ENCODE results near the gene HIVEP1.

Gene HIVEP1

DNA sequence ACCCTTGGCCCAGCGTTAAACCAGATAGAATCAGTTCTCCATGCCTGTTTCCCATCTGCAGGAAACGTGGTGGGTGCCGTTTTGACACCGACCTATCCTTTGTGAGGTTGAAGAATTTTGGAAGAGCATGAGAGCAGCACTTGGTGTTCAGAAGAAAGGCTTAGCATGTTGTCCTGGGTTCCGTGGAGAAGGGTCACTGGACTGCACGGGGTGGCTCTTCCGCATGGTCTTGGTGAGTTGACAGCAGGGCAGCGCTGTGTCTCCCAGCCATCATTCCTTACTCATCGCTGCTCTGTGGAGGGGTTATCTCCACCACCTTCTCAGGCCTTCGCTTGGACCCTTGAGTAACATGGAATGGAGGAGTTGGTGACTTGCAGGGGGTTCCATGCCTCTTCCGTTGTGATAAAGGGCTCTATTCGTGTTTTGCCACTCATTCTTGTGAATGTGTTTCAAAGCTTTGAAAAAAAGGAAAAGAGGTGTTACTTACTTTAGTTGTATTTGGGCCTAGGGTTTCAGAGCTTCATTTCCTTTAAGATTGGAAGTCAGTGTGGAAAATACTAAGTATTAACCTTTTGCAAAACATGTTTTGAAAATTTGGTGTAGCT, 8.2 kb downstream of the HIVEP1 start:
- no peak for DNase-seq

DNA sequence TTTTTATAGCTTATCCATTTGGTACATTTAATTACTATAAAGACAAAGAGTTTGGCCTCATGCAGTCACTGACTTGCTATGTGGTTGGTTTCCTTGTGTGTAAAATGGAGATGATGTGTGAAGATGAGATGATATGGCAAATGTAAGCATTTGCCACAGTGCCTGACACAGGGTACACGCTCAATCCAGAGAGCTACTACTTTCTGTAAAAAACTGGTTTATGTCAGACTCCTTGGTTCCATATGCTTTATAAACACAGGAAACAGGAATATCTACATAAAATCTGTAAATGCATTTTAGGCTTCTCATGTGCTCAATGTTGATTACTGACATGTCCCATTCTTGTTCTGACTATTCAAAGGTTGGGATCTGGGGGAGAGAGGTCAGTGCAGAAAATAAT, 10.4 kb downstream of the HIVEP1 start:
- no peak for DNase-seq

DNA sequence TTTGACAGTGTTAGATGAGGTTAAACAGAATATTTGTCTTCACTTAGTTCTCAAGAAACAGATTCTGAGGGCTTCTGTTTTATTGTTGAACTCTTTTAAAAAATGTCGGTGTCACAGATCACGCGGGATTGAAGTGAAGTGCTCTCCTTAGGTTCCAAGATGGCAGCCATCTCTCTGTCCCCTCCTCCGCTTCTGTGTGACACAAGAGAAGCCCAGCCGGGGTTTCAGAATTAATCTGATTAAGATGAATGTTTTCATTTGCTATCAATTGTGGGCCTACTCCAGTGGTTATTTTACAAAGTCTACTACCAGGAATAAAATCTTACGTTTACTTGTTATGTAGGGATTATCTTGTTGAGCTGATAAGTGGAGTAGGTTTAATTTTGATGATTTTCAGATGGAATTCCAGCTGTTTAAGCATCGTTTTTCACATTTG, 10.9 kb downstream of the HIVEP1 start:
- no peak for DNase-seq

DNA sequence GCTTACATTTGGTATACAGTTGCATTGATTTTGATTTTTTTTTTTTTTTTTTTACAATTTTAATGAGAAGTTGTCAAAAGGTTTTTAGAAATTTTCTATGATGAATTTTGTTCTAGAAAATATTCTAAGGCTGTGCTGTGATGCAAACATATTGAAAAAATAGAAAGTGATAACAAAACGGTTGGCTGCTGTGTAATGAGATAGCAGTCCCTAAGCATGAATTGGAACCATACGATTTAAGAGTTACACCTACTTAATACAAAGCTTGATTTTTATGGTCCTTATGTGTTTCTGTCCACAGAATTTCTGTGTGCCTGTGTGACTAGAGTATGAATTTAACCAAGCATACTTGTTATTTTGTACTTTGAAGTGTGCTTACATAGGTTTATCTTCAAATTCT, 12.1 kb downstream of the HIVEP1 start:
- DNase-seq, result no peak

DNA sequence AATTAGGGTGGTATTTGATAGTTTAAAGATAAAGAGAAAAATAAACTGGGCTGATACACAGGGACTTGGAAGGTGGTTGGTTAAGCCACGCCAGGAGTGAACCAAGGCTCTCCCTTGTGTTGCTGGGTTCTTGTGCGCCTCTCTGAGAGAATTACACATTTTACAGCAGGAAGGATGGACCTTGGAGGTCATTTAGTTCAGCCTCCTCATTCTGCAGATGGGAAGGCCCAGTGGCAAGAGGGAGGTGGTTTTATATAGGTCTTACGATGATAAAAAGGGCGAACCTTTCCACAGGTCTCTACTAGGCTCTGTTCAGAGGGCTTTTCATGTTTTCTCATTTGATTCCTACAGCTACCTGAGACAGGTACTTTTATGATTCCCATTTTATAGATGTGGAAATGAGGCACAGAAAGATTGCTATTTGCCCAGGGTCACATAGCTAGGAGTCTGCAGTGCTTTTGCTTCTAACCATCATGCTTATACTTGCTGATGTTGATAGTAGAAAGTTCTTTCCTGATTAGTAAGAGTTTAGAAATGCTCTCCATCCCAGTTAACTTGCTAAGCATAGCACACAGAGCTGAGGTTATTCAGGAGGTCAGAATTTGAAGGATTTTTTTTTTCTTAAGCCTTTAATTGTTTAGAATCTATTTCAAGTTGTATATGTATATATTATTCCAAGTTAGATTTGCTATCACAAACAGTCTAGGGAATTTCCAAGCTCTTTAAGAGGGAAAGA, 12.8 kb downstream of the HIVEP1 start:
- DNase-seq, result no peak

DNA sequence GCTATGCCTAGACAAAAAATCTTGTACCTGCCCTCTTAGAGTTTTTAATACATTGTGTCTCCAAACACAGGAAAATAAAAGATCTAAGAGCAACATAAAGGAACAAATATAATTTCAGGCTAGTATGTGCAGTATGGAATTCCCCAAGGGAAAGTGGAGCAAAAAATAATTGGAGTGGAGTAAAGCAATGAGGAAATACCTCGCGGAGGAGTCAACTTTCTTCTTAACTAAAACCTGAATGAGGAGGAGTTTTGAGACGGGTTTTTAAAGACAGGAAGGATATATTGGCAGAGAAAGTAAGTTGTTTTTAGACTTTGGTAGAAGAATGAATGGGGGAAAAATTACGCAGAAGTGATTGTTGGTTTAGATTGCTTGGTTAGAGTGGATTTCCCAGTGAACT, 14.0 kb downstream of the HIVEP1 start:
- DNase-seq, result no peak

DNA sequence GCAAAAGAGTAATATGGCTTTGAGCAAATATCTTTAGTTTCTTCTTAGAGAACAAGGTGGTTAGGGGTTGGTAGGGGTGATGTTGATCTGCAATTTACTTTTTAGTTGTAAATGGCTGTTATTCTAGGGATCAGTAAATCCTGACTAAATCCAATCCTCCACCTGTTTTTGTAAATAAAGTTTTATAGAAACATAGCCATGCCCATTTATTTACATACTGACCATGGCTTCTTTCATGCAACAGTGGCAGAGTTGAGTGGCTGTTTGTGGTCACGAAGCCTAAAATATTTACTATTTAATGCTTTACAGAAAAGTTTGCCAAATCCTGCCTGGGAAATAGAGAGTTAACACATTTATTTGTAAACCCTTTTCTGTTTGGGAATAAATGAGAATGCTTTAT, 14.7 kb downstream of the HIVEP1 start:
- no peak for DNase-seq

DNA sequence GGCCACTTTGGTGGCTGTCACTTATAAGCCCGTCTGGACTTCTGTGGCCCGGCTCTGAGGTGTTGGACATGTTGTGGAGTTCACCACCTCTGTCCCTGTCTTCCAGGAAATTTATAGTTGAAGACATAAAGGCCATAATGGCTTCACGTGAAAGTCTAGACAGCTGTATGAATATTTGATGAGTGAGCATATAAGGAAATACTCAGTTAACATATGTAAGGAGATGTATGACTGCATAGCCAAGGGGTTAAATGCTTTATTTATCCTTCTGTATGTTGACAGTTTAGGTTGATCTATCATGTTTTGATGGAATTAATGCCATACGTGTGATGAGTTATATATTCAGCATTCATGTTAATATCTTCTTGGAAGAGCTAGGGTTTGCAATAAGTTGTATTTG, 16.1 kb downstream of the HIVEP1 start:
- DNase-seq, result no peak

DNA sequence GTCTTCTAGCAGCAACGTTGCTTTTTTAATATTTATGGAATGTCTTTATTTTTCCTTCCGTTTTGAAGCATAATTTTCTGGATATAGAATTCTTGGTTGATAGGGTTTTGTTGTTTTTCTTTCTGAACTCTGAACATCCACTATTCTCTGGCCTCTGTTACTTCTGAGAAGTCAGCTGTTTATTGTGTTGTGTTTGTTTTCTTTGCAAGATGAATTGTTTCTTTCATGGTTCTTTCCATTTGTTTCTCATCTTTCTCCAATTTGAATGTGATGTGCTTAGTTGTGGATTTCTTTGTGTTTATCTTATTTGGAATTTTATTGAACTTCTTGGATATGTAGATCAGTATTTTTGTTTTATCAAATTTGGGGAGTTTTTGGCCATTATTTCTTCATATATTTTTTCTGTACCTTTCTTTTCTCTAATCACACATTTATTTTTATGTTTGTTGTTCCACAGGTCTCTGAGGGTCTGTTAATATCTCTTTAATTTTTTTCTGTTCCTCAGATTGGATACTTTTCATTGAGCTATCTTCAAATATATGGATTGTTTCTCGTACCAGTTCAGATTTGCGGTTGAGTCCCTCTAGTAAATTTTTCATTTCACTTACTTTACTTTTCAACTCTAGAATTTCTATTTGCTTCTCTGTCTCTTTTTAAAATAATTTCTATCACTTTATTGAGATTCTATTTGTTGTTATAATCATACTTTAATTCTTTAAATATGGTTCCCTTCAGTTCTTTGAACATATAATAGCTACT, 18.0 kb downstream of the HIVEP1 start:
- no peak for DNase-seq

DNA sequence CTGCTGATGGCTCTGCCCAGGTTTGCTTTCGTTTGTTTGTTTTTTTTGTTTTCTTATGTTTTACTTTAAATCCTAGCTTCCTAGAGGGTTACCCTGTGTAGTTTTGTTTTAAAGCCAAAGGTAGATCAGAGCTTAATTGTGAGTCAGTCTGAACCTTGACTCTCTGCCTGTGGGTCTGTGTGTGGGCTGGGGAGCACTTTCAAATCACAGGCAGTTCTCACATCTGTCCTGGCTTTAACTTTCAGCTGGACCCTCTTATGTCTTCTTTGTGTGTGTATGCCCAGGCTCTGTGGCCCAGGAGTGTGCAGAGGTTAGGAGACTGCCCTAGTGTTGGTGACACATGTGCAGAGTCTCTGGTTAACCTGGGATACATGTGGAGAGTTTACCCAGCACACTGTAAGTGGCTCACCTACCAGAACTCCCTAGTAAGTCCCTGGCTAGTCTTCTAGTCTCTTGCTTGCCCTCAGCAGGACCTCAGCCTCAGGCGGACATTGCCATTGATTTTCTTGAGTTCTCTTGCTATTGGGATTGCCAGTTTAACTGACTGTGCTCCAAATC, 19.0 kb downstream of the HIVEP1 start:
- no peak for DNase-seq

DNA sequence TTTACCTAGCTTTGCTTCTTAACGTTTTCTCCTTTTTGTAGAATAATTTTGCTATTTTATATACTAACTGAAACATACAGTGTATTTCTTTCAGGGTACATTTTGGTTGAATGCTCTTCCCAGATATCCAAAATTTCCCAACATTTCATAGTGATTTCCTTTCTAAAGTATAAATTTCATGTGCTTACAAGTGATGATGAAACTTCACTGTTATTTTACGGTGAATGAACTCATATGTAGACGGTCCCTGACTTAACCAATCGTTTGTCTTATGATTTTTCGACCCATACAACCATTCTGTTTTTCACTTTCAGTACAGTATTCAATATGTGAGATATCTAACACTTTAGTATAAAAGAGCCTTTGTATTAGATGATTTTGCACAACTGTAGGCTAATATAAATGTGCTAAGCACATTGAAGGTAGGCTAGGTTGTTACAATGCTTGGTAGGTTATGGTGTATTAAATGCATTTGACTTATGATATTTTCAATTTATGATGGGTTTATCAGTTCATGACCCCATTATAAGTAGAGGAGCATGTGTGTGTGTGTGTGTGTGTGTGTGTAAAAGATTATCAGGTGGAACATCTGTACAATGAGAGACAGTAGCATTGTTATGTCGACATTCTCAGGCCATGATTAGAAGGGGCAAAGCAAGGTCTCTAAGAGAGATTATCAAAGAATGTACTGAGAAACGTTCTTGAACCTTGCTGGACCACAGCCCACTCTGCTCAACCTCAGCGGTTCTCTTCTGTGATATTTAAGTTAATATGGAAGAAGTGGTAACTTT, 20.9 kb downstream of the HIVEP1 start:
- no peak for DNase-seq

DNA sequence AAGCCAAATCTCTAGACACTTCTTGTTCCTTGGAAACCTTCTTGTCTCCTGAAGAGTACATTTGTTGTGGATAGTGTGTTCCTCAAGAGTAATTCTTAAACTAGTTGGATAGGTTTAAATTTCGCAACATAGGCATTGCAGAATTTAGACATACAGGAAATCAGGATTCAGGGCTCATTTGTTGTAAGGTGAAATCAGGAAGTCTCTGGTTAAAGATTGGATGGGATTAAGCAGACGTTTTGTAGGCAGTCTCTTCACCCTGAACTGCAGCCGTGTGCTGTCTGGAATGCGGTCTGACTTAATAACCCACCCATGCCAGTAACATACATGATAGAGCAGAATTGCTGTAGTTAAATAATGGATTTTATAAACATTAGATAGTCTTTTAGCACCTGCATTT, 21.7 kb downstream of the HIVEP1 start:
- DNase-seq, result no peak

DNA sequence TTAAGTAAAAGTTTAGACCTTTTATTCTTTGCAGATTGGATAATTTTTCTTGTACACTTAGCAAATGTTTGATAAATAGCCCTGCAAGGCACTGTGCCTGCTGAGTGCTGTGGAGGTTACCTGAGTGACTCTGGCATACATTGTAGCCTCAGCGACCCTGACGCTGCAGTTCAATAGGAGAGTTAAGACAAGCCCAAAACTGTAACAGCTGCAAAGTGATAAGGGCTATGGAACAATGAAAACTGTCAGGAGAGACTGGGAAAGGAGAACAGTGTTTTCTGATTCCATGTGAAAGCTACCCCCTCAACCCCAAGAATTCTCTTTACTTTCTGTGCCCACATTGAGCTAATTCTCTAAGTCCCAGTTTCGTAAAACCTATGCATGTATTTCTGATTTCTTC, 22.2 kb downstream of the HIVEP1 start:
- DNase-seq, result no peak

DNA sequence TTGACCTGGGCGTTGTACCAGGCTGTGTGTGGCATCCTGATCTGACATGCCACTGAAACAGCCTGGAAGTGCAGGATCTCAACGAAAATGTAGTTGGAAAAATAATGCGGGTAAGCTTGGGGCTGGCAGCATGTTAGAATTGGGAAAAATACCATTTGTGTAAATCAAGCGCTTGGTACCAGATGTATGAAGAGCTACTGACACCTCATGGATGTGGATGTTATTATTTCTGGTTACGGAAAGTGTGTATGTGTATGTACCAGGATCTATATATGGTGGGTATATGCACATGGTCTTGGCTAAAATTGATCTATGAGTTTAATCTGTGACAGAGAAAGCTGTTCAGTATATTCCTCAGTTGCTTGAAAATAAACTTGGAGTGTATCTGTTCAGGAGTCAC, 22.7 kb downstream of the HIVEP1 start:
- no peak for DNase-seq

DNA sequence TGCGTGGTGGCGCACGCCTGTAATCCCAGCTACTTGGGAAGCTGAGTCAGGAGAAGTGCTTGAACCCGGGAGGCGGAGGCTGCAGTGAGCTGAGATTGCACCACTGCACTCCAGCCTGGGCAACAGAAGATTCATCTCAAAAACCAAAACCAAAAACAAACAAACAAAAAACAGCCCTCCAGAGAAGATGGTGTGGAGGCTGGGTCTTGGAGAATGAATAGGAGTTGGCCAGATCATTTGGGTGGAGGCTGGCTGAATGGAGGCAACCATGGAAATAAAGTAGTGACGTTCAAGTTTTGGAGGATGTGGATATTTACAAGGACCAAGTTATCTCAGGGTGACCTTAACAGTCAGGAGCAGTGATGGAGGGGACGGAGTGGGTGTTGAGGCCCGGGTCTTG, 24.7 kb downstream of the HIVEP1 start:
- DNase-seq, result no peak

DNA sequence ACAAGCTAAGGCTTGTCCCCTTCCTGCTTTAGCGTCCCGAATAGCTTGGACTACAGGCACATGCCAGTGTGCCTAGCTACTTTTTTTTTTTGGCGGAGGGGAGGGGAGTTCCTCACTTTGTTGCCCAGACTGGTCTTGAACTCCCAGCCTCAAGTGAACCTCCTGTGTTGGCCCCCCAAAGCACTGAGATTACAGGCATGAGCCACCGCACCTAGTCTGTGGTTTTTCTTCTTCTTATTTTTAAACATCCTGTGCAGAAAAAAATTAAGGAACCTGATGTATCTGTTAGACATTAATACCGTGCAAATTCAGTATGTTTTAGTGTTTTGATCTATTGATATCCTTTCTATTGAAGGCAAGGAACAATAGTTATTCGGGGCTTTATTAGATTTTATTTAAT, 25.7 kb downstream of the HIVEP1 start:
- DNase-seq, result no peak

DNA sequence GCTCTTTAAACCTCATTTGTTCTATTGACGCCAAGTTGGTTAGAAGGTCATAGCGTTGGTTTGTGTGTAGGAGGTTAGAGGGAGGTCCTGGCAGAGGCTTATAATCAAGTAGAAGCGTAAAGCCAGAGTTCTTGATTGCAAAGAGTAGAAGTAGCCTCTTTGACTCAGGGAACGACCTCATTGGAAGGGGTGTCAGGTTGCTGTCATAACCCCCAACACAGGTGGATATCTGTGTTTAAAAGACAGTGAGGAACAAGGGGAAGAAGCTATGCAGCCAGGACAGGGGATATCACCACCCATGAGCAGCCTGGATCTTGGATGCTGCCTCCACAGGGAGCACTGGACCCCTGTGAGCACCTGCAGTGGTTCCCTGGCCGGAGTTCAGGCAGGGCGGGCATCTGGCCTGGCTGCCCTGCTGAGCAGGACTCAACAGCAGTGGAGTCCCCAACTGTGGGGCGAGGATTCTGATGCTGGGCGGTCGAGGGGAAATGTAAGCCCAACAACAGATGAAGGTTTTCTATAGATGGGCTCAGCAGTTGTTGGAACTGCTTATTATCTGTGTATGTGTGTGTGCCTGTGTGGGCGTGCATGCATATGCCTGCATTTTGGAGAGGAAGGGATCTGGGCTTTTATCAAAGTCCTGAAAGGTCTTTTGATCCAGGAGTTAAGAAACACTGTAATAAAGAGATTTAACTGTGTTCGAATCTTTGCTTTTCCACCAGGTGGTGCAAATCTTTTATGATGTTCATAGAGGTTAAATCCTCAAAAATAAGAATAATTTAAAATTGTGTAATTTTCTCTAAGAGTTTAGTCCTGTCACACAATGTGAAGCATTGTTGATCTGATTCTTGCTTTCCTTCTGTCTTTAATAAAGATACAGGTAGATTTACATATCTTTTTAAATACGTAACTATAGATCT, 27.7 kb downstream of the HIVEP1 start:
- no peak for DNase-seq

DNA sequence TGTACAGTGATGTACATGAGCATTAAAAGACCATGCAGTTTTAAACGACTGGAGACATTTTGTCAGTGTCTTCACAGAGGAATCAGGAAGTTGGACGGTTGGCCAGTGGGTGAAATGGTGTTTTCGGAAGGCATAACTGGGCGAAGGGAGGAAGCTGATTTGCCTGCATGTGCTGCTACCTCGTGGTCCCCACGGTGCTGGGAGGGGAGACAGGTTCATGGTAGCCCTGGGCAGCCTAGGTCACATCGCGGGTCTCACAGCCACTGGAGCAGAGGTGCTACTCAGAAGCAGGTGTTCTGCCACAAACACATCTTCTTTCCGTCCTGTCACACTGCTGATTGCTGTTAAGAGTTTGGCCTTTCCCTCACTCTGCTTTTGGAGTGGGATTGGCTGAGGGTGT, 35.2 kb downstream of the HIVEP1 start:
- DNase-seq, result no peak

DNA sequence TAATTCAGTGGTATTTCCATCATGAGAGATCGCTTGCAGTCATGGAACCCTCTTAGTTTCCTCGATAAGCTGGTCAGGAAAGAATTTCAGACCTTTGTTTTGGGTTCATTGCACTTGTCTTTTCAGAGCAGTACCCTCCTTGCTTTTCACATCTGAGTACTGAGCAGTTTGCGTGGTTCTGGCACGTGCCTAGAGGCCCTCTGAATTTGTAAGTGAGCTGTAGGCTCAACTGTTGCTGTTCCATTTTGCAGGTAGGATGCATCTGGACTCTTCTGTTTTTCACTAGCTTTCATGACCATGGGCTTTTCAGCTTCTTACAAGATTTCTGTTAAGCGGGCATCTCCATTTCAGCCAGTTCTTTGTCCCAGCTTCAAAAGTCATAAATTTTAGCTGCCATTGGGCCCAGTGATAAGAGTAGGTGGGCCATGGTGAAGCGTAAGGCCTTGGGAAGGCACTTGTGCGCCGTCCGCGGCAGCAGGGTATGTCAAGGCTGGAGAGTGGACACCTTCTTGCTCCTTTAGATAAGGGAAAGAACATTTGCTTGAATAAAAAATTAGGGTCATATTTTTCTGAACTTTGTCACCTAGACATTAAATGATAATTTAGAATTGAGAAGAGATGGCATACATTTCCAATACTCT, 35.8 kb downstream of the HIVEP1 start:
- no peak for DNase-seq

DNA sequence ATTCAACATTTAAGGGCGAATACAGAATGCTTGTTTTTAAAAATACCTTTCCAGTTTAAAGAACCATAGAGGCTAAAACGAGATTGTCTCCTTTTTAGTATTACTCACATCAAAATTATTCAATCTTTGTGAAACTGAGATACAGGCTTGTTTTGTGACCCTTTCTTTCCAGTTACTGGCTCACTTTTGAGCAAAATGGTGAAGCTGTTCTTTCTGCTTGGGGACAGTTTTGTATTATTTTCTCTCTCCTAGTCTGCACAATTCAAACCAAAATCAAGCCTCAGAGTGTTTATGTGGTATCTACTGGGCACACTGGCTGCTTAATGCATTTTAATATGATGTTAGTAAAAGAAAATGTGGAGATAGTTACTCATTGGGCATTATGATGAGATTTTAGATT, 36.5 kb downstream of the HIVEP1 start:
- DNase-seq, result no peak

DNA sequence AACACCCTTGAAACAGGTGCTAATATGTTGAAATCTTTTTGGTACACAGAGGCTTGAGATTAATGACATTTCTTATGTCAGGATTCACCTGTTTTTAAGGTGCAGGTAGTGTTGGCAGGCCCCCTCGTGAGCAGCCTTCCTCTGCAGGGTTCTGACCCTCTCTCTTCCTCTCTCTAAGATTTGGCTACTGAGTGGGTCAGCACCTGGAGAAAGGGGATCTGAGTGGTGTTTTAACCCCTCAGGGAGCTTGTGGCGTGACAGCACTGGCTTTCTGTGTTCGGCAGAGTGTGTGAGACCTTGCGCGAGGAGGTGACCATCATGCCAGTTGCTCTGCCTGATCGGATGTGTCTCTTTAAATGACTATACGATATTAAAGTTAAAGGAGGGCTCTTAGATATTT, 37.1 kb downstream of the HIVEP1 start:
- DNase-seq, result no peak
